22Rv1 (cell line): ENCODE results near the gene CMBL.
"Not testable (repeated sequence)": the region's sequence is repeated elsewhere in the genome, so short reads cannot be mapped to it uniquely, and the experiment has no call there.

Source experiments
- H3K27ac ChIP-seq: fragments of 450-650 bp; 2 replicates; pipeline ENCODE4 v1.5.1; 2017
- CTCF ChIP-seq: fragments of 450-650 bp; IDR thresholded peaks from 2 replicates; pipeline ENCODE4 v1.5.1; 2017; ENCODE audit warnings: mild to moderate bottlenecking
- ZFX ChIP-seq: fragments of 450-650 bp; IDR thresholded peaks from 2 replicates; pipeline ENCODE4 v1.6.1; 2017; ENCODE audit warnings: antibody characterized with exemption, borderline replicate concordance

The CMBL gene

GRCh38 chr5:10351199-10351905 lies 43.6 kb upstream of the CMBL start:
- TF ChIP-seq ZFX (no peak), CTCF (no peak)
- H3K27ac ChIP-seq = no peak overlapping the region

- no peak overlapping the region for H3K27ac ChIP-seq
- TF ChIP-seq ZFX (no peak), CTCF (no peak)
These were observed 40.6 kb upstream of the CMBL start for GRCh38 chr5:10348258-10348657.

GRCh38 chr5:10344461-10345106 lies 36.9 kb upstream of the CMBL start:
- H3K27ac ChIP-seq = not testable (repeated sequence)

- TF ChIP-seq CTCF (no peak), ZFX (no peak)
- no peak overlapping the region for H3K27ac ChIP-seq
These were observed 35.8 kb upstream of the CMBL start for GRCh38 chr5:10343486-10343885.

GRCh38 chr5:10339958-10340357 lies 32.3 kb upstream of the CMBL start:
- no peak for TF ChIP-seq ZFX
- no peak overlapping the region for H3K27ac ChIP-seq

GRCh38 chr5:10339058-10339811 lies 31.5 kb upstream of the CMBL start:
- H3K27ac ChIP-seq = no peak overlapping the region
- TF ChIP-seq CTCF = no peak
- no peak for TF ChIP-seq ZFX

GRCh38 chr5:10338686-10339057 lies 31.0 kb upstream of the CMBL start:
- no peak overlapping the region for H3K27ac ChIP-seq
- no peak for TF ChIP-seq ZFX

- H3K27ac ChIP-seq = no peak overlapping the region
- TF ChIP-seq CTCF (no peak), ZFX (no peak)
These were observed 30.3 kb upstream of the CMBL start for GRCh38 chr5:10337986-10338385.
